HepG2 (cell line): ENCODE measurements around the gene ALDOA. TPM values are rescaled to one million over a fixed set of nuclear protein-coding genes. Genes with fewer than 3 reads are reported as not detected.

ENCODE experiments used
- CBFB ChIP-seq: sonication (generic); formaldehyde crosslinking; IDR thresholded peaks from 2 replicates; pipeline ENCODE4 v1.4.0; 2020; ENCODE audit warnings: missing genetic modification reagents
- DDIT3 ChIP-seq: sonication (generic); formaldehyde crosslinking; IDR thresholded peaks from 2 replicates; pipeline ENCODE4 v1.4.0; 2020; ENCODE audit warnings: mild to moderate bottlenecking, missing genetic modification reagents
- EP300 ChIP-seq, 3 experiments: sonication (generic) in 1 of 3; formaldehyde crosslinking in 1 of 3; IDR thresholded peaks; 2 replicates each; pipeline versions ENCODE4 v1.5.1 to v1.6.1; 2011 to 2020; ENCODE audit warnings: low read depth in 2 of 3, low read length in 2 of 3, borderline replicate concordance in 1 of 3, improper control_type of control experiment in 1 of 3, mild to moderate bottlenecking in 1 of 3, missing genetic modification reagents in 1 of 3, moderate library complexity in 1 of 3
- FOXP4 ChIP-seq: sonication (generic); formaldehyde crosslinking; IDR thresholded peaks from 2 replicates; pipeline ENCODE4 v1.4.0; 2020; ENCODE audit warnings: missing genetic modification reagents
- GABPA ChIP-seq, 2 experiments: IDR thresholded peaks; 2 replicates each; pipeline ENCODE4 v1.6.1; 2011 to 2016; ENCODE audit warnings: low read depth in 2 of 2, low read length in 1 of 2, missing biosample characterization in 1 of 2, missing genetic modification characterization in 1 of 2
- IKZF5 ChIP-seq: IDR thresholded peaks from 2 replicates; pipeline ENCODE4 v1.6.1; 2018; ENCODE audit warnings: missing genetic modification reagents, mild to moderate bottlenecking, missing compliant biosample characterization
- KLF16 ChIP-seq, 2 experiments: sonication (generic) in 1 of 2; formaldehyde crosslinking in 1 of 2; IDR thresholded peaks; 2 replicates each; pipeline versions ENCODE4 v1.6.1 to v1.8.0; 2016 to 2023; ENCODE audit warnings: missing genetic modification reagents in 2 of 2, missing compliant biosample characterization in 1 of 2
- KMT2A ChIP-seq: sonication (generic); formaldehyde crosslinking; IDR thresholded peaks from 2 replicates; pipeline ENCODE4 v1.4.0; 2020; ENCODE audit warnings: missing genetic modification reagents
- NFYB ChIP-seq: sonication (generic); formaldehyde crosslinking; IDR thresholded peaks from 2 replicates; pipeline ENCODE4 v1.4.0; 2020; ENCODE audit warnings: missing genetic modification reagents
- PRDM10 ChIP-seq: sonication (generic); formaldehyde crosslinking; IDR thresholded peaks from 2 replicates; pipeline ENCODE4 v1.4.0; 2020; ENCODE audit warnings: low read depth, missing genetic modification reagents
- SIN3A ChIP-seq: IDR thresholded peaks from 2 replicates; pipeline ENCODE4 v1.6.1; 2011; ENCODE audit warnings: low read depth, mild to moderate bottlenecking, control low read depth, low read length, borderline replicate concordance
- TARDBP ChIP-seq: sonication (generic); formaldehyde crosslinking; IDR thresholded peaks from 2 replicates; pipeline ENCODE4 v1.8.0; 2022; ENCODE audit warnings: mild to moderate bottlenecking, missing genetic modification reagents
- TOPORS ChIP-seq: sonication (generic); formaldehyde crosslinking; IDR thresholded peaks from 2 replicates; pipeline ENCODE4 v1.8.0; 2023; ENCODE audit warnings: mild to moderate bottlenecking, missing genetic modification reagents
- ZNF296 ChIP-seq: sonication (generic); formaldehyde crosslinking; conservative IDR thresholded peaks from 2 replicates; pipeline ENCODE4 v1.5.0; 2020; ENCODE audit warnings: mild to moderate bottlenecking, missing genetic modification reagents
- ZNF740 ChIP-seq: sonication (generic); formaldehyde crosslinking; IDR thresholded peaks from 2 replicates; pipeline ENCODE4 v1.4.0; 2020; ENCODE audit warnings: missing genetic modification reagents
- ZNF775 ChIP-seq: sonication (generic); formaldehyde crosslinking; IDR thresholded peaks from 2 replicates; pipeline ENCODE4 v1.4.0; 2020; ENCODE audit warnings: missing genetic modification reagents, mild to moderate bottlenecking, moderate library complexity, borderline replicate concordance
- polyA plus RNA-seq, 8 experiments: library from polyadenylated mRNA; depleted of rRNA in 3 of 8; stranded (reverse) in 7 of 8; unstranded in 1 of 8; fragments of >200 nt; fragmentation: Illumina TruSeq in 4 of 8; extraction: Trizol in 4 of 8; gene quantifications; 2 replicates each; pipeline versions ENCODE4 v1.2.1 to v1.2.3, GENCODE V29; 2011 to 2016; ENCODE audit warnings: low read depth in 4 of 8, missing spikeins in 1 of 8, mixed read lengths in 1 of 8; ENCODE audit not compliant: insufficient read depth in 1 of 8
- total RNA-seq, 5 experiments: library from RNA; depleted of rRNA; stranded (reverse); fragments of >200 nt; fragmentation: Illumina TruSeq; extraction: Trizol; gene quantifications; 2 replicates each; pipeline ENCODE4 v1.2.3, GENCODE V29; 2016; ENCODE audit warnings: low read depth in 1 of 5

The ALDOA gene
- total and polyA plus RNA-seq, 2 of the 13 experiments (the other 11 are each of a cell fraction or from before 2014, with no cell fraction given) = 925 to 1,884 TPM

- TF ChIP-seq DDIT3 = no peak
- TF ChIP-seq TOPORS (CRISPR knock-in tag) = peak; percentile 93; the same call in 1 of the 2 replicates
- TF ChIP-seq NFYB (CRISPR knock-in tag) = no peak; the same call in 1 of the 2 replicates
- TF ChIP-seq PRDM10 (CRISPR knock-in tag) = no peak
- TF ChIP-seq FOXP4 (CRISPR knock-in tag) = peak; percentile 63
- no peak for TF ChIP-seq ZNF740 (CRISPR knock-in tag)
- TF ChIP-seq KLF16 (CRISPR knock-in tag; IDR thresholded peaks at IDR 0.05) = 0 out of 4 replicates have a peak, but pooled peaks of 1 of the 2 experiments have one; percentile 43
- peak; percentile 46 for TF ChIP-seq GABPA (IDR thresholded peaks at IDR 0.05; ENCODE audit: low read depth, low read length)
- TF ChIP-seq GABPA (CRISPR knock-in tag; IDR thresholded peaks at IDR 0.05; ENCODE audit: low read depth) = no peak
- TF ChIP-seq ZNF296 (CRISPR knock-in tag) = no peak
- TF ChIP-seq IKZF5 (CRISPR knock-in tag) = peak; percentile 30
- peak; percentile 81 for TF ChIP-seq TARDBP (CRISPR knock-in tag)
- peak; percentile 29 to 39; a peak in 1 of 4 replicates for TF ChIP-seq EP300 (IDR thresholded peaks at IDR 0.05; ENCODE audit: low read depth in 2 of 2, low read length in 2 of 2)
- TF ChIP-seq EP300 (CRISPR knock-in tag; IDR thresholded peaks at IDR 0.05; ENCODE audit: borderline replicate concordance) = peak; percentile 76; the same call in 1 of the 2 replicates
- peak; percentile 94 for TF ChIP-seq CBFB (CRISPR knock-in tag)
- TF ChIP-seq ZNF775 (CRISPR knock-in tag) = no peak
- peak; percentile 93 for TF ChIP-seq SIN3A
- peak; percentile 48; the same call in 1 of the 2 replicates for TF ChIP-seq KMT2A (CRISPR knock-in tag)
Observed at GRCh38 chr16:30096105-30096861, 30.7 kb downstream of the ALDOA start, which contains the start of gene YPEL3 (continued).
